K562 (cell line): Measurements from ENCODE around the gene SEZ6L. TPM values are rescaled to one million over a fixed set of nuclear protein-coding genes. Genes with fewer than 3 reads are reported as not detected.

Source experiments
- ATAC-seq: fragments of 200-7000 bp; cut with Tn5 transposase; 3 replicates; pipeline ENCODE4 v1.9.1; 2020; ENCODE audit warnings: moderate library complexity
- BruUV-seq: library from RNA; stranded (reverse); fragments of 400-500 nt; replicated peaks from 2 replicates; lab custom pipeline; 2021; lab: Mats Ljungman, UMichigan
- CTCF ChIA-PET: fragments of 300-600 bp; formaldehyde crosslinking; extraction: SDS; loops from one replicate; lab custom pipeline; 2021; ENCODE audit warnings: low intra/inter-chr PET ratio; lab: Yijun Ruan, JAX
- POLR2A ChIA-PET: fragments of 300-600, 350-650 bp; sonication (Branson Sonifier 250); formaldehyde crosslinking; extraction: SDS; loops from one replicate; lab custom pipeline; 2021; ENCODE audit warnings: antibody characterized with exemption, inconsistent platforms; lab: Yijun Ruan, JAX
- DNase-seq, 4 experiments: peaks; one replicate each; pipeline versions ENCODE4 v3.0.0 to v3.0.0-alpha.2; 2011 to 2018; ENCODE audit warnings: low spot score in 3 of 4, mixed read lengths in 3 of 4; ENCODE audit errors: extremely low read depth in 1 of 4
- FAIRE-seq: peaks from 2 replicates; lab custom pipeline; 2011; peaks lifted over from hg19 to GRCh38; lab: Jason Lieb, UNC
- H2AFZ ChIP-seq: 2 replicates; pipeline ENCODE4 v1.6.0; 2011; ENCODE audit warnings: low read depth, low read length, control low read depth, inconsistent platforms
- H3K27ac ChIP-seq: fragments of 200-600 bp; 3 replicates; pipeline ENCODE4 v1.8.0; 2011; ENCODE audit warnings: low read depth, mild to moderate bottlenecking, control low read depth, inconsistent platforms, low read length, moderate library complexity, mixed read lengths; ENCODE audit errors: extremely low read depth
- H3K27me3 ChIP-seq, 2 experiments: fragments of 300-600 bp in 1 of 2; 2 replicates in 1 of 2; 3 replicates in 1 of 2; pipeline versions ENCODE4 v1.6.0 to v1.8.0; 2011; ENCODE audit warnings: inconsistent platforms in 2 of 2, low read length in 2 of 2, mild to moderate bottlenecking in 1 of 2, mixed read lengths in 1 of 2, moderate library complexity in 1 of 2; ENCODE audit not compliant: control insufficient read depth in 2 of 2, insufficient read depth in 2 of 2
- H3K36me3 ChIP-seq: fragments of 300-600 bp; 3 replicates; pipeline ENCODE4 v1.8.0; 2011; ENCODE audit warnings: mild to moderate bottlenecking, low read length, inconsistent platforms; ENCODE audit not compliant: control insufficient read depth, insufficient read depth
- H3K4me1 ChIP-seq, 2 experiments: fragments of 200-600 bp in 1 of 2; replicated peaks in 1 of 2; 2 replicates in 1 of 2; 3 replicates in 1 of 2; pipeline versions ENCODE4 v1.5.1 to v1.8.0; 2011; ENCODE audit warnings: inconsistent platforms in 2 of 2, low read length in 2 of 2, mild to moderate bottlenecking in 1 of 2, mixed read lengths in 1 of 2, moderate library complexity in 1 of 2; ENCODE audit not compliant: control insufficient read depth in 2 of 2, insufficient read depth in 2 of 2
- H3K4me2 ChIP-seq: 2 replicates; pipeline ENCODE4 v1.6.1; 2011; ENCODE audit warnings: low read length, control low read depth, inconsistent platforms, mixed read lengths; ENCODE audit not compliant: insufficient read depth
- H3K4me3 ChIP-seq: fragments of 200-600 bp; sonication (generic), shearing (Covaris generic); 2 replicates; pipeline ENCODE4 v1.5.1; 2016; ENCODE audit warnings: control low read depth, inconsistent platforms
- H3K79me2 ChIP-seq: fragments of 200-600 bp; 3 replicates; pipeline ENCODE4 v1.8.0; 2011; ENCODE audit warnings: low read length, inconsistent platforms; ENCODE audit not compliant: control insufficient read depth, insufficient read depth
- H3K9ac ChIP-seq, 2 experiments: 2 replicates each; pipeline versions ENCODE4 v1.6.0 to v1.6.1; 2011; ENCODE audit warnings: low read depth in 2 of 2, low read length in 2 of 2, control low read depth in 1 of 2, inconsistent platforms in 1 of 2, mild to moderate bottlenecking in 1 of 2, mixed read lengths in 1 of 2; ENCODE audit not compliant: insufficient read depth in 1 of 2
- H3K9me1 ChIP-seq: one replicate; pipeline ENCODE4 v1.6.0; 2011; ENCODE audit warnings: inconsistent platforms, mild to moderate bottlenecking, low read length, moderate library complexity; ENCODE audit not compliant: control insufficient read depth, insufficient read depth
- H3K9me3 ChIP-seq: replicated peaks from 2 replicates; pipeline ENCODE4 v1.5.1; 2011; ENCODE audit warnings: low read depth, low read length, inconsistent platforms; ENCODE audit not compliant: control insufficient read depth, insufficient read depth
- H4K20me1 ChIP-seq: replicated peaks from 2 replicates; pipeline ENCODE4 v1.6.1; 2011; ENCODE audit warnings: low read length, inconsistent platforms, mixed read lengths; ENCODE audit not compliant: control insufficient read depth, insufficient read depth
- MECOM ChIP-seq: fragments of 250-450 bp; sonication (Bioruptor Pico); IDR thresholded peaks from 2 replicates; pipeline ENCODE4 v1.8.0; 2022; ENCODE audit warnings: inconsistent platforms
- RCOR1 ChIP-seq, 2 experiments: IDR thresholded peaks; 2 replicates each; pipeline ENCODE4 v1.6.1; 2012; ENCODE audit warnings: low read depth in 2 of 2, low read length in 2 of 2, borderline replicate concordance in 1 of 2, improper control_type of control experiment in 1 of 2
- SIN3B ChIP-seq: fragments of 450-650 bp; IDR thresholded peaks from 2 replicates; pipeline ENCODE4 v1.6.1; 2017; ENCODE audit warnings: low read depth, mild to moderate bottlenecking, moderate library complexity
- SMARCE1 ChIP-seq: fragments of 450-650 bp; IDR thresholded peaks from 2 replicates; pipeline ENCODE4 v1.7.1; 2016; ENCODE audit warnings: mild to moderate bottlenecking
- TEAD1 ChIP-seq, 2 experiments: fragments of 450-650 bp in 1 of 2; sonication (generic) in 1 of 2; formaldehyde crosslinking; IDR thresholded peaks; 2 replicates each; pipeline versions ENCODE4 v1.4.0 to v1.8.0; 2020 to 2022; ENCODE audit warnings: mild to moderate bottlenecking in 2 of 2, missing genetic modification reagents in 1 of 2
- ZNF133 ChIP-seq: fragments of 250-450 bp; sonication (Bioruptor Pico); IDR thresholded peaks from 2 replicates; pipeline ENCODE4 v1.4.0; 2020; ENCODE audit warnings: mild to moderate bottlenecking
- ZNF197 ChIP-seq: fragments of 200-800 bp; sonication (Bioruptor generic); IDR thresholded peaks from 2 replicates; pipeline ENCODE4 v1.6.1; 2016; ENCODE audit warnings: low read depth, missing genetic modification characterization, missing compliant biosample characterization
- ZNF253 ChIP-seq: fragments of 250-450 bp; sonication (Bioruptor Pico); conservative IDR thresholded peaks from 2 replicates; pipeline ENCODE4 v1.6.1; 2021; ENCODE audit warnings: mild to moderate bottlenecking
- ZNF324 ChIP-seq: fragments of 250-450 bp; sonication (Bioruptor Pico); IDR thresholded peaks from 2 replicates; pipeline ENCODE4 v1.4.0; 2020; ENCODE audit warnings: mild to moderate bottlenecking
- ZNF764 ChIP-seq: fragments of 250-450 bp; sonication (Bioruptor Pico); IDR thresholded peaks from 2 replicates; pipeline ENCODE4 v1.4.0; 2020; ENCODE audit warnings: low read depth, mild to moderate bottlenecking, moderate library complexity
- WGBS: fragments of 100-300 bp; shearing (Covaris generic); methylation state at CpG from one replicate; pipeline ENCODE4 v1.1.6; 2016; ENCODE audit warnings: low coverage, mixed read lengths; ENCODE audit not compliant: insufficient coverage; ENCODE audit errors: missing lambda C conversion rate; 5-methylcytosine and 5-hydroxymethylcytosine counted together
- in situ Hi-C: fragments of 300-500 bp; cut with MboI; formaldehyde crosslinking; loops from 4 replicates; pipeline ENCODE4 v1.15.0; 2018; ENCODE audit warnings: inconsistent platforms, mixed read lengths
- intact Hi-C: fragments of 100-400 bp; cut with micrococcal nuclease; formaldehyde crosslinking; loops from 2 replicates; pipeline ENCODE4 v1.14.2; 2022
- polyA plus RNA-seq, 8 experiments: library from polyadenylated mRNA; depleted of rRNA in 4 of 8; stranded (reverse) in 5 of 8; unstranded in 3 of 8; fragments of >200 nt; fragmentation: Nextera tagmentation in 2 of 8; fragmentation: Illumina TruSeq in 1 of 8; extraction: Ambion mirVana in 2 of 8; extraction: Trizol in 1 of 8; gene quantifications; 2 replicates each; pipeline versions ENCODE4 v1.2.1 to v1.2.3, GENCODE V29; 2011 to 2014; ENCODE audit warnings: inconsistent platforms in 1 of 8, missing spikeins in 1 of 8
- total RNA-seq, 7 experiments: library from RNA; depleted of rRNA in 6 of 7; stranded (reverse); fragments of >200 nt in 6 of 7; fragmentation: Illumina TruSeq in 2 of 7; extraction: Trizol in 2 of 7; gene quantifications; 2 replicates each; pipeline versions ENCODE4 v1.2.1 to v1.2.3, GENCODE V29; 2011 to 2021; ENCODE audit warnings: low replicate concordance in 1 of 7
- TF ChIP-seq, protein P1 (sequence below): fragments of 450-650 bp; IDR thresholded peaks from 2 replicates; pipeline ENCODE4 v1.6.1; 2016; ENCODE audit warnings: mild to moderate bottlenecking, moderate library complexity

The SEZ6L gene
- total and polyA plus RNA-seq, 9 of the 15 experiments (the other 6 are each of a cell fraction or from before 2014, with no cell fraction given): not detected

GRCh38 chr22:26357281-26357680 is 188.0 kb downstream of the SEZ6L start:
- no peak overlapping the region for H3K27ac ChIP-seq
- DNase-seq: no peak
- H3K79me2 ChIP-seq: no peaks in the 10 kb centered on the region
- peaks cover 5 to 12% of the 10 kb centered on the region in 2 experiments; a peak in 4 of 5 replicates for H3K27me3 ChIP-seq
- no peaks in the 10 kb centered on the region for H4K20me1 ChIP-seq
- BruUV-seq: no TSS peak
- peaks cover 0 to 2% of the 10 kb centered on the region in 2 experiments; a peak in 1 of 5 replicates for H3K4me1 ChIP-seq
- WGBS: 14% methylated on average over 2 of the region's 2 CpGs
- ChIA-PET CTCF (no interaction called here), POLR2A (no interaction called here)
- H3K36me3 ChIP-seq: no peaks in the 10 kb centered on the region
- no peak for ATAC-seq
- H3K9me3 ChIP-seq: no peaks in the 10 kb centered on the region
- H3K4me3 ChIP-seq: no peak overlapping the region
- no peak overlapping the region for H3K9ac ChIP-seq
- no peak overlapping the region for H3K4me2 ChIP-seq
- FAIRE-seq: no peak
- in situ Hi-C loops (no loop called here), intact Hi-C loops (no loop called here)
- no peaks in the 10 kb centered on the region for H3K9me1 ChIP-seq
- H2AFZ ChIP-seq: no peak overlapping the region
- TF ChIP-seq ZNF197: no peak
- no peak for TF ChIP-seq SIN3B
- TF ChIP-seq SMARCE1: no peak
- no peak for TF ChIP-seq MECOM (CRISPR knock-in tag)
- TF ChIP-seq ZNF253 (CRISPR knock-in tag): no peak
- no peak for TF ChIP-seq ZNF133
- TF ChIP-seq, protein P1, sequence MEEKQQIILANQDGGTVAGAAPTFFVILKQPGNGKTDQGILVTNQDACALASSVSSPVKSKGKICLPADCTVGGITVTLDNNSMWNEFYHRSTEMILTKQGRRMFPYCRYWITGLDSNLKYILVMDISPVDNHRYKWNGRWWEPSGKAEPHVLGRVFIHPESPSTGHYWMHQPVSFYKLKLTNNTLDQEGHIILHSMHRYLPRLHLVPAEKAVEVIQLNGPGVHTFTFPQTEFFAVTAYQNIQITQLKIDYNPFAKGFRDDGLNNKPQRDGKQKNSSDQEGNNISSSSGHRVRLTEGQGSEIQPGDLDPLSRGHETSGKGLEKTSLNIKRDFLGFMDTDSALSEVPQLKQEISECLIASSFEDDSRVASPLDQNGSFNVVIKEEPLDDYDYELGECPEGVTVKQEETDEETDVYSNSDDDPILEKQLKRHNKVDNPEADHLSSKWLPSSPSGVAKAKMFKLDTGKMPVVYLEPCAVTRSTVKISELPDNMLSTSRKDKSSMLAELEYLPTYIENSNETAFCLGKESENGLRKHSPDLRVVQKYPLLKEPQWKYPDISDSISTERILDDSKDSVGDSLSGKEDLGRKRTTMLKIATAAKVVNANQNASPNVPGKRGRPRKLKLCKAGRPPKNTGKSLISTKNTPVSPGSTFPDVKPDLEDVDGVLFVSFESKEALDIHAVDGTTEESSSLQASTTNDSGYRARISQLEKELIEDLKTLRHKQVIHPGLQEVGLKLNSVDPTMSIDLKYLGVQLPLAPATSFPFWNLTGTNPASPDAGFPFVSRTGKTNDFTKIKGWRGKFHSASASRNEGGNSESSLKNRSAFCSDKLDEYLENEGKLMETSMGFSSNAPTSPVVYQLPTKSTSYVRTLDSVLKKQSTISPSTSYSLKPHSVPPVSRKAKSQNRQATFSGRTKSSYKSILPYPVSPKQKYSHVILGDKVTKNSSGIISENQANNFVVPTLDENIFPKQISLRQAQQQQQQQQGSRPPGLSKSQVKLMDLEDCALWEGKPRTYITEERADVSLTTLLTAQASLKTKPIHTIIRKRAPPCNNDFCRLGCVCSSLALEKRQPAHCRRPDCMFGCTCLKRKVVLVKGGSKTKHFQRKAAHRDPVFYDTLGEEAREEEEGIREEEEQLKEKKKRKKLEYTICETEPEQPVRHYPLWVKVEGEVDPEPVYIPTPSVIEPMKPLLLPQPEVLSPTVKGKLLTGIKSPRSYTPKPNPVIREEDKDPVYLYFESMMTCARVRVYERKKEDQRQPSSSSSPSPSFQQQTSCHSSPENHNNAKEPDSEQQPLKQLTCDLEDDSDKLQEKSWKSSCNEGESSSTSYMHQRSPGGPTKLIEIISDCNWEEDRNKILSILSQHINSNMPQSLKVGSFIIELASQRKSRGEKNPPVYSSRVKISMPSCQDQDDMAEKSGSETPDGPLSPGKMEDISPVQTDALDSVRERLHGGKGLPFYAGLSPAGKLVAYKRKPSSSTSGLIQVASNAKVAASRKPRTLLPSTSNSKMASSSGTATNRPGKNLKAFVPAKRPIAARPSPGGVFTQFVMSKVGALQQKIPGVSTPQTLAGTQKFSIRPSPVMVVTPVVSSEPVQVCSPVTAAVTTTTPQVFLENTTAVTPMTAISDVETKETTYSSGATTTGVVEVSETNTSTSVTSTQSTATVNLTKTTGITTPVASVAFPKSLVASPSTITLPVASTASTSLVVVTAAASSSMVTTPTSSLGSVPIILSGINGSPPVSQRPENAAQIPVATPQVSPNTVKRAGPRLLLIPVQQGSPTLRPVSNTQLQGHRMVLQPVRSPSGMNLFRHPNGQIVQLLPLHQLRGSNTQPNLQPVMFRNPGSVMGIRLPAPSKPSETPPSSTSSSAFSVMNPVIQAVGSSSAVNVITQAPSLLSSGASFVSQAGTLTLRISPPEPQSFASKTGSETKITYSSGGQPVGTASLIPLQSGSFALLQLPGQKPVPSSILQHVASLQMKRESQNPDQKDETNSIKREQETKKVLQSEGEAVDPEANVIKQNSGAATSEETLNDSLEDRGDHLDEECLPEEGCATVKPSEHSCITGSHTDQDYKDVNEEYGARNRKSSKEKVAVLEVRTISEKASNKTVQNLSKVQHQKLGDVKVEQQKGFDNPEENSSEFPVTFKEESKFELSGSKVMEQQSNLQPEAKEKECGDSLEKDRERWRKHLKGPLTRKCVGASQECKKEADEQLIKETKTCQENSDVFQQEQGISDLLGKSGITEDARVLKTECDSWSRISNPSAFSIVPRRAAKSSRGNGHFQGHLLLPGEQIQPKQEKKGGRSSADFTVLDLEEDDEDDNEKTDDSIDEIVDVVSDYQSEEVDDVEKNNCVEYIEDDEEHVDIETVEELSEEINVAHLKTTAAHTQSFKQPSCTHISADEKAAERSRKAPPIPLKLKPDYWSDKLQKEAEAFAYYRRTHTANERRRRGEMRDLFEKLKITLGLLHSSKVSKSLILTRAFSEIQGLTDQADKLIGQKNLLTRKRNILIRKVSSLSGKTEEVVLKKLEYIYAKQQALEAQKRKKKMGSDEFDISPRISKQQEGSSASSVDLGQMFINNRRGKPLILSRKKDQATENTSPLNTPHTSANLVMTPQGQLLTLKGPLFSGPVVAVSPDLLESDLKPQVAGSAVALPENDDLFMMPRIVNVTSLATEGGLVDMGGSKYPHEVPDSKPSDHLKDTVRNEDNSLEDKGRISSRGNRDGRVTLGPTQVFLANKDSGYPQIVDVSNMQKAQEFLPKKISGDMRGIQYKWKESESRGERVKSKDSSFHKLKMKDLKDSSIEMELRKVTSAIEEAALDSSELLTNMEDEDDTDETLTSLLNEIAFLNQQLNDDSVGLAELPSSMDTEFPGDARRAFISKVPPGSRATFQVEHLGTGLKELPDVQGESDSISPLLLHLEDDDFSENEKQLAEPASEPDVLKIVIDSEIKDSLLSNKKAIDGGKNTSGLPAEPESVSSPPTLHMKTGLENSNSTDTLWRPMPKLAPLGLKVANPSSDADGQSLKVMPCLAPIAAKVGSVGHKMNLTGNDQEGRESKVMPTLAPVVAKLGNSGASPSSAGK: no peak
- peak in 1 of 2 experiments; percentile 19; a peak in 1 of 4 replicates for TF ChIP-seq RCOR1 (IDR thresholded peaks at IDR 0.05; ENCODE audit: borderline replicate concordance in 1 of 2, low read depth in 2 of 2, low read length in 2 of 2)
- no peak for TF ChIP-seq ZNF764 (CRISPR knock-in tag)
- TF ChIP-seq ZNF324 (CRISPR knock-in tag): no peak
- no peak for TF ChIP-seq TEAD1 (CRISPR knock-in tag; IDR thresholded peaks at IDR 0.05)
